Pulmonary artery endothelial cell (primary cell): ENCODE data around the gene SPG21. TPM values are rescaled to one million over a fixed set of nuclear protein-coding genes. Genes with fewer than 3 reads are reported as not detected.
"Not testable (repeated sequence)": the region's sequence is repeated elsewhere in the genome, so short reads cannot be mapped to it uniquely, and the experiment has no call there.

ENCODE experiments used
- DNase-seq: peaks from one replicate; pipeline ENCODE4 v3.0.0-alpha.2; 2011; ENCODE audit warnings: low read depth, low spot score
- total RNA-seq: library from RNA; depleted of rRNA; stranded (reverse); fragments of >200 nt; gene quantifications from 2 replicates; pipeline ENCODE4 v1.2.3, GENCODE V29; 2014

SPG21 gene, protein sequence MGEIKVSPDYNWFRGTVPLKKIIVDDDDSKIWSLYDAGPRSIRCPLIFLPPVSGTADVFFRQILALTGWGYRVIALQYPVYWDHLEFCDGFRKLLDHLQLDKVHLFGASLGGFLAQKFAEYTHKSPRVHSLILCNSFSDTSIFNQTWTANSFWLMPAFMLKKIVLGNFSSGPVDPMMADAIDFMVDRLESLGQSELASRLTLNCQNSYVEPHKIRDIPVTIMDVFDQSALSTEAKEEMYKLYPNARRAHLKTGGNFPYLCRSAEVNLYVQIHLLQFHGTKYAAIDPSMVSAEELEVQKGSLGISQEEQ
- 66.3 and 78.7 TPM in 2 replicates for total RNA-seq

DNA sequence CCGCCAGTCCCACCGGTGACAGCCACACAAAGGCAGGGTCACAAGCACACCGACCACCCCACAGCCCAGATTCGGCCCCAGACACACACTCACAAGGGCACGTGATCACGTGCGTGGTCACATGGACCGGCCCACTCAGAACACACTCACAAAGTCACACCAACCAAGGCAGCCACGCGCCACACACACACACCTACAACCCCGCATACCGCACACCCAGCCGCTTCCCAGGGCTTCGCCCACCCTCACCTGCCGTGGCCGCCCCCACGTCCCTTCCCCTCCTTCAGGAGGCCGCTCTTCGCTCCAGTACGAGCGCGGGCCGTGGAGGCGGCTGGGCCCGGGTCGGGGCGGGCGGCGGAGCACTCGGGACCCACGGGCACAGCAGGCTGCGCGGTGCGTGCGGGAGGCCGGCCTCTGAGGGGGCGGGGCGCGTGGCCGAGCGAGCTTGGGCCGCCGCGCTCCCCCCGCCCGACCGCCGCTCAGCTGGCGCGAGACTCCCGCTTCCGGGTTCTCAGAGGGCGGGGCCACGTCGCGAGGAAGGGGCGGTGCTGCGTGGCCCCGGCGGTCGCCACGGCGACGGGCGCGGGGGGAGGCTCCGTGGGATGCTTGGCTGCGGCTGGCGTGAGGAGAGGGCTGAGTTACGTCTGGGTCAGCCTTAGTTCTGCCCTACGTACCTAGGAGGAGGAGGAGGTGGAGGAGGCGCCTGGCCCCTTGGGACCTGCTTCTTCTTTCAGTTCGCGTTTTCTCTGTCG, at the start of gene SPG21:
Gene SPG21 (minus strand): TSS at position 499 of the 752 bp plus-strand sequence. CDS start 6,345 bp downstream, outside the sequence.
- peak; percentile 77 for DNase-seq

DNA sequence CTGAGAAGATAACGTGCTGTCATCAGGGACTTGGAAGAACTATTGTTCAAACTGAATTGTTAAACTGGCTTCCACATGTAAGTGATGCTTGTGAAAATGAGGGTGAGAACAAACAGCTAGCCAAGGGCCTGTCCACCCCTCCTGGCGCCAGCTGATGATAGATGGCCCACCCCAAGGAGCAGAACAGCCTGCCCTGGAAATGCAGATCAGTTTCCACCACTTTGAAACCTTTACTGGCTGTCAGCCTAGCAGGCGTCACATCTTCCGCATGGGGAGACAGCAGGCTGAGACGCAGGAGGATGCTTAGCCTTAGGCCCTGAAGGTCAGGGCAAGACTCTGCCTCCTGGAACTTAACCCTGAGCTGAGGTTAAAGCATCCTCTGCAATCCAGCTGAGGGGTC, 49.1 kb upstream of the SPG21 start:
- DNase-seq = no peak

DNA sequence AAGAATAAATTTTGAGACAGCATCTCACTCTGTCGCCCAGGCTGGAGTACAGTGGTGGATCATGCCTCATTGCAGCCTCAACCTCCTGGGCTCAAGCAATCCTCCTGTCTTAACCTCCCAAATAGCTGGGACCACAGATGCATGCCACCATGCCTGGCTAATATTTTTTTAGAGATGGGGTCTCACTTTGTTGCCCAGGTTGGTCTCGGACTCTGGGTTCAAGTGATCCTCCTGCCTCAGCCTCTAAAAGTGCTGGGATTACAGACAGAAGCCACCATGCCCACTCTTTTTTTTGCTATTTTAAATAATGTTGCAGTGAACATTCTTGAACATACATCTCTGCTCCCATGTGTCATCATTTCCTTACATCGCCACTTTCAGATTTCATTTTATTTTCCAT, 48.7 kb upstream of the SPG21 start:
- no peak for DNase-seq

DNA sequence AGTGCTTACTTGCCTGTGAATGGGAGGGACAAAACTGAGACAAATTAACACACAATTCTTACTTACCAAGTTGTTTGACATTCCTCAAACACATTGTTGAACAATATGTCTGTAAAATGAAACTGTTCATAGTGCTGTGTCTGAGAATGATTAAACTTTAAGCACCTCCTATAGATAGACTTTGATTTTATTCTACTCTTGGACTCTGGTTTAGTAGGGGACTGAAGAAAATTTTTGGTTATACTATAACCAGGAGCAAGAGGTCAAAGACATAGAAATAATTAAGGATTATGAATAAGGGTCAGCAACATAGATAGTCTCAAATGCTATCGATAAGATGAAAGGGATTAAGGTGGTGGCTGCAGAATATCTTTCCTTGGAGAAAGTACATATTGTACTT, 47.6 kb upstream of the SPG21 start:
- DNase-seq = no peak

- no peak for DNase-seq
Measured at GRCh38 chr15:65034719-65035118, 45.0 kb upstream of the SPG21 start.

GRCh38 chr15:65033659-65034269, 44.0 kb upstream of the SPG21 start:
- DNase-seq = no peak

DNA sequence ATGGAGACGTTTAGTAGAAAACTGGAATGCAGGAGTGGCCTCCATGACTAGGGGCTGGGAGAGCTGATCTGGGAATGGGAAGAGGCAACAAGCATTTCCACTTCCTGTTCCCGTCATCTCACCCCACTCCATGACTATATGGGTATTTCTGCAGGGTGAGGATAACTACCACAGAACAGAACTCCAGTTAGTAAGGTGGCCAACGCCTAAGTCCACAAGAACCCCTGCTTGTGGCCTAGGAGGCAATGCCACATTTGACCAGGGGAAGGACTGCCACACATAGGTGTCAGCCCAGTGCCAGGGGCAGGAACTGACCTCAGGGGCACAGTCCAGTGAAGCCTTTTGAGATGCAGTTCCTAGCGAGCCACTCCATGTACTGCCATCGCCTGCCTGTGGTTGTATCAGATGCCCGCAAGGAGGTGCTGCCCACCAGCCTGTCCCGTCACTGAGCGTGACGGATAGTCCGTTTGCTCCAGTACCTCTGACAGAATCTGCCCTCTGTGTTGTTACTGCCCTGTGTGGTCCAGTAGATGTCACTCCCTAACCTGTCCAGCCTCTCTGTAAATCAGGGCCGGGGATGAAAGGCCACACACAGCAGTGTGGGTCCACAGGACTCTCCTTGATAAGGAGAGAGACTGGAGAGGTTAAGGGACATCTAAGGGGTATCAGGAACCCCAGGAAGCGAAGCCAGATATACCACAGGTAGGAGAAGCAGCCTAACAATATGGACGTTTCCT, 43.3 kb upstream of the SPG21 start:
- DNase-seq = peak; percentile 37

DNA sequence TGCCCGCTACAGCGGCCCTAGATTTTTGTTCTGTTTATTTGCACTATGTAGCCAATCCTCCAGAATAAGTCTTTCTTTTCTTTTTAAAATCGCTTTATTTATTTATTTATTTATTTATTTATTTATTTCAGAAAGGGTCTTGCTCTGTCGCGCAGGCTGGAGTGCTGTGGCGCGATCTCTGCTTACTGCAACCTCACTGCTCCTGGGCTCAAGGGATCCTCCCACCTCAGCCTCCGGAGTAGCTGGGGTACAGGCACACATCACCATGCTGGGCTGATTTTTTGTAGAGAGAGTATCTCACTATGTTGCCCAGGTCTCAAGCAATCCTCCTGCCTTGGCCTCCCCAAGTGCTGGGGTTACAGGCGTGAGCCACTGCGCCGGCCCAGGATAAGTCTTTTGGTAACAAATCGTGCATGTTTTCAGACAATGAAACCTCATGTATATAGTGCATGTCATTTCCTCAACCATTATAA, 40.1 kb upstream of the SPG21 start:
- no peak for DNase-seq

DNA sequence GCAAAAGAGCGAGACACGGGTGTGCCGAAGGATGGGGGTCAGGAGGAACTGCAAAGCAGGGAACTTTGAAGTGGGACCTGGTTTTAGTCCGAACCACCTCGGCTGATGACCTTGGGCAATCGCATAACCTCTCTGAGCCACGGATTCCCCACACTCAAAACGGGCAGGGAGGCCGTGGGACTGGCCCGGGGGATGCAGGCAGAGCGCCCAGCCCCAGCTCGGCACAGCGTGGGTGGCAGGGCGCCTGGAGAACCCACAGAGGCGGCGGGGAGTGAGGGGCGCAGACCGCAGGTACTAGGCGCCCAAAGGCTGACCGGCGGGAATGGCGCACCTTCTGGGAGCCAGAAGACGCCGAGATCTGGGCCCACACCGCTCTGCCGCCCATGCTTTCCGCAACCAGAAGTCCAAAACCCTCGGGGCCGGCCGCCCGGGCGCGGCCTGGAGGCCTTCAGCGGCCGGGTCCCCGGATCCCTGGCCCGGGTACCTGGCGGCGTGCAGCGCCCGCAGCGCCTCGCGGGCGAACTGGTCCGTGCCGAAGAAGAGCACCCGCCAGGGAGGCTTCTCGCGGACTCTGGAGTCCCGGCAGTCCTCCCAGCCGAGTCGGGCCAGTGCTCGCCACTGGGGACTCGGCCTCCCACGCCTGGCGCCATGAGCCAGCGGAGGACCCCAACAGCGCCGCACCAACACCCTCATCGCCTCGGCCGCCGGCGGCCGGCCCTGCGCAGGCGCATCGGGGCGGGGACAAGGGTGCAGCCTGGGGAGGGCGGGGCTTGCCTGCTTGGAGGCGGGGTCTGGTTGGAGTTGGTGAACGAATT, 39.4 kb upstream of the SPG21 start, which contains the start of gene MTFMT:
Gene MTFMT (minus strand): TSS at position 719 of the 815 bp plus-strand sequence. CDS start 26 bp downstream, at position 693.
- no peak for DNase-seq

DNA sequence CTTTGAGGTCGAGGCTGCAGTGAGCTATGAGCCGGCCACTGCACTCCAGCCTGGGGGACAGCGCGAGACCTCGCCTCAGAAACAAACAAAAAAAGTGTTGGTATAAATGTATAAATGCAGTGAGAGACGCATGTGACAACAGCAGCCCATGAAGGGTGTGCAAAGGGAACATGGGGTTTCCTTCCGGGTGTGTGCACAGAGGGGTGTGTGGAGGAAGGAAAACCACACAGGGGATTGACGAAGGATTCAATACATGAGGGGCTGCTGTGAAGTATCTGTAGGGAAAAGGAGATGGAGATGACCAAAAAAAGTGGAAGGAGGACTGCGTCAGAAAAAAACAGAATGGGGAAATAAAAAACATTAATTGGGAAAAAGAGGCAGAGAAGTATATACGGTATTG, 38.6 kb upstream of the SPG21 start:
- DNase-seq = no peak

DNA sequence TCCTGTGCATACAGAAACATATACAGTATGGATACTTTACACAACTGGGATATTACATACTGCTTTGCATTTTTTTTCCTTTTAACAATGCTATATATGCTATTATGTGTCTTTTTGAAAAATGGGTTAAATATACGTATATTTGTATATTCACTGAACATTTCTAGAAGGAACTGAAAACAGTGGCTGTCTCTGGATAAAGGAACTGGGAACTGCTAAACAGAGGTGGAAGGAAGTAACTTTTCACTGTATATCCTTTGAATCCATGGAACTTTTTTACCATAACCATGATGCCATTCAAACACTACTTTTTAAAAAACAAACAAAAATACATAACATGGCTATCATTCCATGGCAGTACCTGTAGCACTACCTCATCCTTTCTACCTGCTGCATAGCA, 37.9 kb upstream of the SPG21 start:
- DNase-seq = no peak

- DNase-seq = no peak
Measured at GRCh38 chr15:65026756-65027155, 37.0 kb upstream of the SPG21 start.

DNA sequence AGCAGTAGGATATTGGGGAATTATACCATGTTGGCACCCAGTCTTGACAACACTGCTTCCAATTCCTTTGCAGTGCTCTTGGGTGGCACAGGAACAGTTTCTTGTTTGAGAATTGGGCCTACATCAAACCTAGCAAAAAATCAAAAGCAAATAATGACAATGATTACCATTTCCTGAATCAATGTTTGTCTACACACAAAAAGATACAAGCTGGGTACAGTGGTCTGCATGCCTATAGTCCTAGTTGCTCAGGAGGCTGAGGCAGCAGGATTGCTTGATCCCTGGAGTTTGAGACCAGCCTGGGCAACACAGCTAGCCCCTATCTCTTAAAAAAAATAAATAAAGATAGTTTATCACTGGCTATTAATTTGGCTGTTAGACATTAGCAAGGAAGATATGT, 31.8 kb upstream of the SPG21 start:
- no peak for DNase-seq

DNA sequence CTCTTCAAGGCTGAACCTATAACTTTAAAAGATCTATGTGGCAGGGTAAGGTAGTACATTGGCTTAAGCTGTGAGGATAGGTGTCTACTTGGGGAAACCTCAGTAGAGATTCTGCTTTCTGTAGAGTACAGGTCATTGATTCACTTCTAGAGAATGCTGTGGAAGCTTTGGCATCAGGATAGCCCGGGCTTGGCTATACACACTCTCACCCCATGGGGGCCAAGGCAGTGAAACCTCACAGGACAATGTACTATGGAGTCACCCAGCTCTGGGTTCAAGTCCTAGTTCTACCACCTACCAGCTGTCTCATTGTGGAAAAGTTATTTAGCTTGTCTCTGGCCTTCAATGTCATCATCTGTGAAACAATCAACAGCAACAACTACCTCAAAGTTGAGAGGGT, 30.7 kb upstream of the SPG21 start:
- DNase-seq = no peak

DNA sequence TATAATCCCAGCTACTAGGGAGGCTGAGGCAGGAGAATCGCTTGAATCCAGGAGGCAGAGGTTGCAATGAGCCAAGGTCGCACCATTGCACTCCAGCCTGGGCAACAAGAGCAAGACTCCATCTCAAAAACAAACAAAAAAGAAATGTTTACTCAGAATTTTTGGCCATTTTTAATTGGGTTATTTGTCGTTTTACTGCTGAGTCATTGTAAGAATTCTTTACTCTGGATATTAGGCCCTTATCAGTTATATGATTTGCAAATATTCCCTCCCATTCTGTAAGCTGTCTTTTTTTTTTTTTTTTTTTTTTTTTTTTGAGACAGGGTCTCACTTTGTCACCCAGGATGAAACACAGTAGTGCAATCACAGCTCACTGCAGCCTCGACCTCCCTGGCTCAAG, 21.5 kb upstream of the SPG21 start:
- DNase-seq = not testable (repeated sequence)

DNA sequence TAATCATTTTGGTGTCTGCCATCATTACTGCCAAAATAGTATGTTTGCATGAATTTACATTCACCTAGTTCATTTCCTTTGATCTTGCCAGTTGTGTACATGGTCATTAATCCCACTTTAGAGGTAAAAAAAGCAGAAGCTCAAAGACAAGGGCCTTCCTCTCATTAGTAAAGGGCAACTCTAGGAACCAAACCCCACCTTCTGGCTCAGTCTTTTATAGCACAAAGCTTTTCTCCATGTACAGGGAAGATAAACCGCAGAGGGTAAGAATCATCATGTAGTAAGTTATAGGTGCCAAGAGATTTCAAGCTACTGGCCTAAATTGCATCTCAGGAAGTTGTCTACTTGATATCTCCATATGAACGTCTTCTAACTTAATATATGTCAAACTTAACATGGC, 19.3 kb upstream of the SPG21 start:
- no peak for DNase-seq

DNA sequence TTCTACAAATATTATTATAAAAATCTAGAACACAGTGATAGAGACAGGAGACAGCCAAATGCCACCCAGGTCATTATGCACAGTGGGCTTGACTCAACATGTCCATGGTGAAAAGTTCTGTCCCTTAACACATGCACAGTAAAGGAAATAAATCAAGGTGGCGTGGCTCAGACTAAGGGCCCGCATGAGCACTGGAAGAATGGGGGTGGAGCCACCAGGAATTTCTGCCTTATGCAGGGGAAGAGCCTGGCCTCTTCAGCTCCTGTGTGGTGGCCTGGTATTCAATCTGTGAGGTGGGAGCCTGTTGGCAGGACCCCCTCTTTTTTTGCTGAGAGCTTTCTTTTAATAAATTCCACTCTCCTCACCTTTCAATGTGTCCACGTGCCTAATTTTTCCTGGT, 17.2 kb upstream of the SPG21 start:
- DNase-seq = no peak

- no peak for DNase-seq
Measured at GRCh38 chr15:65004993-65005392, 15.3 kb upstream of the SPG21 start.

GRCh38 chr15:64997745-64998375, 8.1 kb upstream of the SPG21 start:
- no peak for DNase-seq

- DNase-seq = no peak
Measured at GRCh38 chr15:64997066-64997465, 7.4 kb upstream of the SPG21 start.
